Parathyroid adenoma (tissue), 2 donors: ENCODE measurements around the gene ULBP3.

ENCODE experiments used
- H2AFZ ChIP-seq: fragments of 300-600 bp; sonication (generic); one replicate; pipeline ENCODE4 v1.7.0; 2017; ENCODE audit warnings: antibody characterized with exemption, mild to moderate bottlenecking
- H3K27ac ChIP-seq: fragments of 300-600 bp; sonication (generic); one replicate; pipeline ENCODE4 v1.7.0; 2017
- H3K27me3 ChIP-seq: fragments of 300-600 bp; sonication (generic); one replicate; pipeline ENCODE4 v1.7.0; 2017; ENCODE audit warnings: low read length; ENCODE audit not compliant: control insufficient read depth, insufficient read depth
- H3K36me3 ChIP-seq: fragments of 300-600 bp; sonication (generic); one replicate; pipeline ENCODE4 v1.7.0; 2017; ENCODE audit warnings: low read length; ENCODE audit not compliant: control insufficient read depth, insufficient read depth
- H3K4me1 ChIP-seq: fragments of 300-600 bp; sonication (generic); one replicate; pipeline ENCODE4 v1.7.0; 2017; ENCODE audit warnings: control low read depth
- H3K4me2 ChIP-seq: fragments of 300-600 bp; sonication (generic); one replicate; pipeline ENCODE4 v1.7.0; 2017; ENCODE audit warnings: low read length
- H3K4me3 ChIP-seq: fragments of 300-600 bp; sonication (generic); one replicate; pipeline ENCODE4 v1.7.0; 2017; ENCODE audit warnings: low read depth, low read length
- H3K79me2 ChIP-seq: fragments of 300-600 bp; sonication (generic); one replicate; pipeline ENCODE4 v1.7.0; 2017; ENCODE audit warnings: control low read depth
- H3K9ac ChIP-seq: fragments of 300-600 bp; sonication (generic); one replicate; pipeline ENCODE4 v1.7.0; 2017; ENCODE audit warnings: mild to moderate bottlenecking
- H3K9me3 ChIP-seq: fragments of 300-600 bp; sonication (generic); one replicate; pipeline ENCODE4 v1.7.0; 2017; ENCODE audit warnings: low read length; ENCODE audit not compliant: control insufficient read depth
- CTCF ChIP-seq: fragments of 300-600 bp; sonication (generic); IDR thresholded peaks from one replicate; pipeline ENCODE4 v1.7.0; 2017; ENCODE audit warnings: antibody characterized with exemption, mild to moderate bottlenecking
- donor health status: primary hyperparathyroidism.

ULBP3 gene

GRCh38 chr6:150088481-150089154 lies 19.7 kb upstream of the ULBP3 start:
- no peak overlapping the region for H3K9ac ChIP-seq
- H3K27me3 ChIP-seq, result no peaks in the 10 kb centered on the region
- no peak overlapping the region for H3K27ac ChIP-seq
- no peaks in the 10 kb centered on the region for H3K36me3 ChIP-seq
- no peak overlapping the region for H2AFZ ChIP-seq
- no peaks in the 10 kb centered on the region for H3K9me3 ChIP-seq
- no peaks in the 10 kb centered on the region for H3K4me1 ChIP-seq
- no peak overlapping the region for H3K4me2 ChIP-seq
- no peak for TF ChIP-seq CTCF
- no peaks in the 10 kb centered on the region for H3K79me2 ChIP-seq
- no peak overlapping the region for H3K4me3 ChIP-seq

- Histone ChIP-seq H3K27me3 (no peaks in the 10 kb centered on the region), H3K27ac (no peak overlapping the region), H2AFZ (no peak overlapping the region), H3K4me2 (no peak overlapping the region), H3K4me3 (no peak overlapping the region), H3K9ac (no peak overlapping the region), H3K79me2 (no peaks in the 10 kb centered on the region), H3K4me1 (no peaks in the 10 kb centered on the region), H3K36me3 (no peaks in the 10 kb centered on the region), H3K9me3 (no peaks in the 10 kb centered on the region)
- TF ChIP-seq CTCF, result no peak
Measured at GRCh38 chr6:150087336-150087735, 18.4 kb upstream of the ULBP3 start.

- H3K4me1 ChIP-seq, result no peaks in the 10 kb centered on the region
- H2AFZ ChIP-seq, result no peak overlapping the region
- H3K79me2 ChIP-seq, result no peaks in the 10 kb centered on the region
- no peaks in the 10 kb centered on the region for H3K27me3 ChIP-seq
- H3K36me3 ChIP-seq, result no peaks in the 10 kb centered on the region
- no peak overlapping the region for H3K4me3 ChIP-seq
- no peak for TF ChIP-seq CTCF
- no peak overlapping the region for H3K4me2 ChIP-seq
- no peaks in the 10 kb centered on the region for H3K9me3 ChIP-seq
- no peak overlapping the region for H3K27ac ChIP-seq
- H3K9ac ChIP-seq, result no peak overlapping the region
Measured at GRCh38 chr6:150086026-150086425, 17.1 kb upstream of the ULBP3 start.

GRCh38 chr6:150084426-150084825 lies 15.5 kb upstream of the ULBP3 start:
- H3K36me3 ChIP-seq, result no peaks in the 10 kb centered on the region
- H3K4me2 ChIP-seq, result no peak overlapping the region
- no peaks in the 10 kb centered on the region for H3K4me1 ChIP-seq
- no peak for TF ChIP-seq CTCF
- H3K79me2 ChIP-seq, result no peaks in the 10 kb centered on the region
- no peak overlapping the region for H3K27ac ChIP-seq
- H3K27me3 ChIP-seq, result no peaks in the 10 kb centered on the region
- H3K9me3 ChIP-seq, result no peaks in the 10 kb centered on the region
- H3K4me3 ChIP-seq, result no peak overlapping the region
- H3K9ac ChIP-seq, result no peak overlapping the region
- no peak overlapping the region for H2AFZ ChIP-seq

GRCh38 chr6:150083839-150084238 lies 14.9 kb upstream of the ULBP3 start:
- no peak overlapping the region for H3K4me2 ChIP-seq
- H3K27ac ChIP-seq, result no peak overlapping the region
- H3K27me3 ChIP-seq, result no peaks in the 10 kb centered on the region
- TF ChIP-seq CTCF, result no peak
- H3K9ac ChIP-seq, result no peak overlapping the region
- H3K4me3 ChIP-seq, result no peak overlapping the region
- H3K9me3 ChIP-seq, result no peaks in the 10 kb centered on the region
- H3K36me3 ChIP-seq, result no peaks in the 10 kb centered on the region
- H3K4me1 ChIP-seq, result no peaks in the 10 kb centered on the region
- no peak overlapping the region for H2AFZ ChIP-seq
- no peaks in the 10 kb centered on the region for H3K79me2 ChIP-seq
